HepG2 (cell line): ENCODE data around the gene KHNYN.

ENCODE experiments used
- ATF1 ChIP-seq: IDR thresholded peaks from 2 replicates; pipeline ENCODE4 v1.6.1; 2016; ENCODE audit warnings: mild to moderate bottlenecking, control low read depth
- CCDC6 ChIP-seq: sonication (generic); formaldehyde crosslinking; IDR thresholded peaks from 2 replicates; pipeline ENCODE4 v1.8.1; 2022; ENCODE audit warnings: mild to moderate bottlenecking, missing genetic modification reagents, moderate library complexity
- CEBPB ChIP-seq: IDR thresholded peaks from 2 replicates; pipeline ENCODE4 v1.6.1; 2011; ENCODE audit warnings: low read depth, low read length, improper control_type of control experiment, borderline replicate concordance
- FOSL2 ChIP-seq: sonication (generic); formaldehyde crosslinking; IDR thresholded peaks from 2 replicates; pipeline ENCODE4 v1.4.0; 2020; ENCODE audit warnings: missing genetic modification reagents
- HMG20A ChIP-seq: IDR thresholded peaks from 2 replicates; pipeline ENCODE4 v1.6.1; 2016; ENCODE audit warnings: borderline replicate concordance
- KDM5B ChIP-seq: sonication (generic); formaldehyde crosslinking; IDR thresholded peaks from 2 replicates; pipeline ENCODE4 v1.4.0; 2020; ENCODE audit warnings: missing genetic modification reagents, mild to moderate bottlenecking, borderline replicate concordance
- MTA1 ChIP-seq: sonication (generic); formaldehyde crosslinking; IDR thresholded peaks from 2 replicates; pipeline ENCODE4 v1.4.0; 2020; ENCODE audit warnings: missing genetic modification reagents, mild to moderate bottlenecking, borderline replicate concordance
- RAD51 ChIP-seq: fragments of 450-650 bp; IDR thresholded peaks from 2 replicates; pipeline ENCODE4 v1.6.1; 2016; ENCODE audit warnings: borderline replicate concordance
- RFXAP ChIP-seq: sonication (generic); formaldehyde crosslinking; IDR thresholded peaks from 2 replicates; pipeline ENCODE4 v1.4.0; 2020; ENCODE audit warnings: missing genetic modification reagents, borderline replicate concordance
- ZNF549 ChIP-seq: sonication (generic); formaldehyde crosslinking; IDR thresholded peaks from 2 replicates; pipeline ENCODE4 v1.5.0; 2020; ENCODE audit warnings: missing genetic modification reagents
- TF ChIP-seq, protein P1 (sequence below): sonication (generic); formaldehyde crosslinking; IDR thresholded peaks from 2 replicates; pipeline ENCODE4 v1.4.0; 2020; ENCODE audit warnings: mild to moderate bottlenecking, missing genetic modification reagents, borderline replicate concordance
- TF ChIP-seq, protein P2 (sequence below): sonication (generic); formaldehyde crosslinking; IDR thresholded peaks from 2 replicates; pipeline ENCODE4 v1.5.0; 2020; ENCODE audit warnings: mild to moderate bottlenecking, missing genetic modification reagents, moderate library complexity
- TF ChIP-seq, protein P3 (sequence below): sonication (generic); formaldehyde crosslinking; IDR thresholded peaks from 2 replicates; pipeline ENCODE4 v1.8.1; 2022; ENCODE audit warnings: mild to moderate bottlenecking, missing genetic modification reagents

GRCh38 chr14:24426912-24427536, 2.7 kb upstream of the KHNYN start:
- TF ChIP-seq, protein P1, sequence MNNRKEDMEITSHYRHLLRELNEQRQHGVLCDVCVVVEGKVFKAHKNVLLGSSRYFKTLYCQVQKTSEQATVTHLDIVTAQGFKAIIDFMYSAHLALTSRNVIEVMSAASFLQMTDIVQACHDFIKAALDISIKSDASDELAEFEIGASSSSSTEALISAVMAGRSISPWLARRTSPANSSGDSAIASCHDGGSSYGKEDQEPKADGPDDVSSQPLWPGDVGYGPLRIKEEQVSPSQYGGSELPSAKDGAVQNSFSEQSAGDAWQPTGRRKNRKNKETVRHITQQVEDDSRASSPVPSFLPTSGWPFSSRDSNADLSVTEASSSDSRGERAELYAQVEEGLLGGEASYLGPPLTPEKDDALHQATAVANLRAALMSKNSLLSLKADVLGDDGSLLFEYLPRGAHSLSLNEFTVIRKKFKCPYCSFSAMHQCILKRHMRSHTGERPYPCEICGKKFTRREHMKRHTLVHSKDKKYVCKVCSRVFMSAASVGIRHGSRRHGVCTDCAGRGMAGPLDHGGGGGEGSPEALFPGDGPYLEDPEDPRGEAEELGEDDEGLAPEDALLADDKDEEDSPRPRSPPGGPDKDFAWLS, result 0 out of 2 replicates have a peak, but pooled peaks have one; percentile 81
- TF ChIP-seq FOSL2 (peak; percentile 59), ZNF549 (CRISPR knock-in tag) (no peak), MTA1 (CRISPR knock-in tag) (peak; percentile 99), CCDC6 (CRISPR knock-in tag) (no peak), HMG20A (CRISPR knock-in tag) (peak; percentile 48; the same call in 1 of the 2 replicates), RFXAP (CRISPR knock-in tag) (peak; percentile 37; the same call in 1 of the 2 replicates), KDM5B (CRISPR knock-in tag) (peak; percentile 82; the same call in 1 of the 2 replicates), CEBPB (no peak), RAD51 (no peak), ATF1 (CRISPR knock-in tag) (no peak)
- TF ChIP-seq, protein P2, sequence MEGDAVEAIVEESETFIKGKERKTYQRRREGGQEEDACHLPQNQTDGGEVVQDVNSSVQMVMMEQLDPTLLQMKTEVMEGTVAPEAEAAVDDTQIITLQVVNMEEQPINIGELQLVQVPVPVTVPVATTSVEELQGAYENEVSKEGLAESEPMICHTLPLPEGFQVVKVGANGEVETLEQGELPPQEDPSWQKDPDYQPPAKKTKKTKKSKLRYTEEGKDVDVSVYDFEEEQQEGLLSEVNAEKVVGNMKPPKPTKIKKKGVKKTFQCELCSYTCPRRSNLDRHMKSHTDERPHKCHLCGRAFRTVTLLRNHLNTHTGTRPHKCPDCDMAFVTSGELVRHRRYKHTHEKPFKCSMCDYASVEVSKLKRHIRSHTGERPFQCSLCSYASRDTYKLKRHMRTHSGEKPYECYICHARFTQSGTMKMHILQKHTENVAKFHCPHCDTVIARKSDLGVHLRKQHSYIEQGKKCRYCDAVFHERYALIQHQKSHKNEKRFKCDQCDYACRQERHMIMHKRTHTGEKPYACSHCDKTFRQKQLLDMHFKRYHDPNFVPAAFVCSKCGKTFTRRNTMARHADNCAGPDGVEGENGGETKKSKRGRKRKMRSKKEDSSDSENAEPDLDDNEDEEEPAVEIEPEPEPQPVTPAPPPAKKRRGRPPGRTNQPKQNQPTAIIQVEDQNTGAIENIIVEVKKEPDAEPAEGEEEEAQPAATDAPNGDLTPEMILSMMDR, result peak; percentile 71
- TF ChIP-seq, protein P3, sequence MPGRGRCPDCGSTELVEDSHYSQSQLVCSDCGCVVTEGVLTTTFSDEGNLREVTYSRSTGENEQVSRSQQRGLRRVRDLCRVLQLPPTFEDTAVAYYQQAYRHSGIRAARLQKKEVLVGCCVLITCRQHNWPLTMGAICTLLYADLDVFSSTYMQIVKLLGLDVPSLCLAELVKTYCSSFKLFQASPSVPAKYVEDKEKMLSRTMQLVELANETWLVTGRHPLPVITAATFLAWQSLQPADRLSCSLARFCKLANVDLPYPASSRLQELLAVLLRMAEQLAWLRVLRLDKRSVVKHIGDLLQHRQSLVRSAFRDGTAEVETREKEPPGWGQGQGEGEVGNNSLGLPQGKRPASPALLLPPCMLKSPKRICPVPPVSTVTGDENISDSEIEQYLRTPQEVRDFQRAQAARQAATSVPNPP (CRISPR knock-in tag), result no peak
